Measurements from ENCODE around the gene ZBTB20.
"Not testable (repeated sequence)": the region's sequence is repeated elsewhere in the genome, so short reads cannot be mapped to it uniquely, and the experiment has no call there.

Gene ZBTB20

DNA sequence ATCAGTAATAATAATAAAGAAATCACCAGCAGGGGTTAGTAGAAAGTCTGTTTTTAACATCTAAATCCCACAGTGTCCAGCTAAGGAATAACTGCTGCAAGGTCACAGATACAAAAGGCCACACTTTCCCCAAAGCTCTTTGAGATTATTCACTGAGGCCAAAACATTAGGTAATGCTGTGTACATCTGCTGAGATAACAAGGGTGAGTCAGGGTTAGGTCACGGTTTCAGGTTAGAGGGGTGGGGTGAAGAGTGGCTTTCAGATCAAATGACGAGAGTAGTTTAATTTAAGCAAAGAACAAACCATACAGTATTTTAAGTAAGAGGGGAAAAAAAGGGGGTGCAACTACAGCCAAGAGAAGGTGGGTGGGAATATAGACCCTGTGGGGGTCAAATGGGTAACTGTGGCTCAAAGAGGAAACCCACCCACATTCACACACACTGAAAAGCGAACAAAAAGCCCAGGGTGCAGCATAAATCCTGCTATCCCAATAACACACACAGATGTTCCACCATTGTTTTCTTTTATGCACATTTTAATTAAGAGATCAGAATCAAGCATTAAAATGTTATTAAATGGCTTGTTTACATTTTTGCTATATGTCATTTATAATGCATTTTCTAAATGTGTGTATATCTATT lies 440.4 kb downstream of the ZBTB20 start:
- peak; percentile 23 to 48 for DNase-seq

DNA sequence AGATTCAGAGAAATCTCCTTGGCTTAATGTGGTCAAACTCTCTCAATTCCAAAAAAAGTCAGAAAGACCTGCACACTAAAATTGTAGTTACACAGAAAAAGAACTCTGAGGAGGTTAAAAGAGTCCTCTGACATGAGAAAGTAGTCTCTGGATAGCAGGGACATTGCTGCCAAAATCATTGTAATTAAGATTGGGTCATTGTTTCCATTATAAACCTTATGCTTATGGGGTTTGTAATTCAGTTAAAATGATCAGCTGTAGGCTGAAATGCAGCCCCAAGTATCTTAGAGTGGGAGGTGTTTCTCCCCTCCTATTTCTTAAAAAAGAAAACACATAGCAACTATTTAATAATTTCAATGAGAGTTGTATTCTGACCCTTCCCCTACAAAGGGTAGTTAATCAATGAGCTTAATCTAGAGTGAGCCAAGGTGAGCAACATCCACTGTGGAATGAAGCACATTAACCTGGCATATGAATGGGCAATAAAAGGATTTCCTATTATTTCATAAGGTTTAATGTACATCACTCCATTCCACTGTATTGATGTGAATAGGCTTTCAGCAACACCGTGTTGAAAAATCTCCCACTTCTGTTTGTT lies 446.4 kb downstream of the ZBTB20 start:
- no peak for DNase-seq

DNA sequence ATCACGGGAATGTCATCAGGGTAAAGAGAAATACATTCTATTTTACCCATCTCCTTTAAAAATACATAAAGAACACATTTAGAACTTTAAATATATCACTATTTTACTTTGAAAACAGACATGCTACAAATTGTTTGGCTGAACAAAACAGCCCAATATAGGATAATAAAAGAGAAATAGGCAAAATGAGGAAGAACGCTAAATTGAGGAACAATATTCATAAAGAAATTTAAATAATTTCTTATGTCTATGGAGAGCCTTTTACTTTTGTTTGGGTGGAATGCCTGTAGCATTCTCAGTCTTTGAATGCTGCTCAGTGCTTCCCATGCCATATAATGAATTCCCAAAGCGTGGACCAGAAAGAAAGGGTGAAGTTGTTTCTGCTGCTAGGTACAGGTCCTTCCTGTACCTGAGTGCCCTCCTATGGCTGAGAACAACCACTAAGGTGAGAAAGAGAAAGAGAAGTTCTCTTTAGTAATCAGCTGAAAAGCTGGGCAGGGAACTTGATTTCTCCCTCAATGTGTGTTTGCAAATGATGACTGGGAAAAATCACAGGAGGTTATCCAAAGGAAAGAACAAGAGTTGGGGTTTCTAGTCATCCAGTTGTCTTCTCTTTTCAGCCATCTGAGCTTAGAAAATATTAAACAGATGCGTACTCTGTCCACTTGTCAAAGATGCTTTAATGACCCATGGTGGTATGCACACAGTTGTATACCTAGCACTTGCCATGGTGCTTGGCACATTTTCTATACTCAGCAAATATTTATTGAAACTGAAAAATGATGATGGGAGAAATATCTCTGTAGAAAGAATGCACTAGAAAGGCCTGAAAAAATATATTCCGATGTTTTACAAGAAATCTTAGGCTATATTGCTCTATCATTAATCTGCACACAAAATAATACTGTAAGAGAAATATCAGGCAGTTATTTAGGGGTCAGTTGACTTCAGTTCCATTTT lies 448.7 kb downstream of the ZBTB20 start:
- no peak for DNase-seq

DNA sequence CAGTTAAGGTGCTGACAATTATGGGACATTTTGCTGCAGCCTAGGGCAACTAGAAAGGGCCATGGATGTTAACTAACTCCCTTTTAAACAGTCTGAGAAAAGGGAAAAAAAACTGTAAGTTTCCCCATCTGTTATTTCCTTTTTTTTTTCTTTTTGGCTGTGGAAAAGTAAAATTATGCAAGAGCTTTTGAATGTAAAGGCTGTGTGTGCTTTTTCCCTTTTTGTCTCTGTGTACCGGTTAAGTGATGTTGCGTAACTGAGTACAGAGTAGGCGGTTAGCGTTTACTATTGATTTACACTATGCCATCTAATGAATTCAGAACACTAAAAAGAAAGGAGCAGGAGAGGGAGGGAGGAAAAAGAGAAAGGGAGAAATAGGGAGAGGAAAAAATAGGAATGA lies 449.7 kb downstream of the ZBTB20 start:
- DNase-seq = no peak

DNA sequence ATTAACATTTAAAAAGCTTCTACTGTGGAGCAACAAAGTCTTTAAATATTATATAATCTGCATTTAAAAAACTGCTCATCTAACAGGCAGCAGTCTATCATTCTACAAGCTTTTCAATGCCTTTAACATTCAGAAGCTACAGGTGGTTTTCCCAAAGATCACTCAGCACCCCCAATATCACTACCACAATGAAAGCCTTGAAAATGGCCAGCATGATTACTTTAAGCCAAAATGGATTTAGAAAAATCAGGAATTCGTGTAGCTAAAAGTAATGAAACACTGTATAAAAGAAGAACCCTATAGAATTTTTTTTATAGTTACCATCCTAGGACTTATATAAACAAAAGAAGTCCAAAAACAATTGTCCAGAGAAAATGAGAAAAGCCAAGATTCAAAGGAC lies 452.8 kb downstream of the ZBTB20 start:
- no peak for DNase-seq

DNA sequence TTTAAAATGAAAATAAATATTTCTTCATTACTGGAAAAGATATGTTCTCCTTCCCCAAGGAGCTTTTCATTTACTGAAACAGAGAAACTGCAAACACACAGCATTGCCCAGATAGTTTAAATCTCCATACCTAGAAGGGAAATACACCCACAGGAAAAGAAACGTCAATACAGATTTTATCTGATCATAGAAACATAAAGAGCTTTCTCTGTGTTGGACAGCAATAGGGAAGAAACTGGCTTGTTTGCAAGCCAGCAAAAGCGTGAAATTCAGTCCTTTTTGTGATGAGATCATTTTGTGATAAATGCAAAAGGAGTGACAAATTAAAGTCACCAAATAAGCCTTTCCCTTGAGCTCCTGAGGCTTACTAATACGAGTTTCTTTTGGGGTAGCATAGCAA lies 455.2 kb downstream of the ZBTB20 start:
- no peak for DNase-seq

DNA sequence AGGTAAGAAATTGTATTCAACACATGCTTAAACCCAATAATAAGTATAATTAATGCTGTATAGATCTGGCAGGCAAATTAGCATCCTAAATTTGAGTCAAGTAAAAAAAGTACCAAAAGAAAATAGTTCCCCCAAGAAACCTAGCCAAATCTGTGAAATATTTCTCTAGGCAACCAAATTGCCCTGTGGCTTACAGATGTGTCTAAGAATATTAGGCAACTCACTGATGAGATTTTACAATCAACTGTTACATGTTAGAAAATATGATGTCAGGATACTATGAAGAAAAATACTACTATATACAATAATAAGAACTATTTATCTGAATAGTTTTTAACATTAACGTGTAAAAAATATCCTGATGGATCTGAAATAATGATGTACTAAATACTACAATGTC lies 456.2 kb downstream of the ZBTB20 start:
- DNase-seq = no peak

DNA sequence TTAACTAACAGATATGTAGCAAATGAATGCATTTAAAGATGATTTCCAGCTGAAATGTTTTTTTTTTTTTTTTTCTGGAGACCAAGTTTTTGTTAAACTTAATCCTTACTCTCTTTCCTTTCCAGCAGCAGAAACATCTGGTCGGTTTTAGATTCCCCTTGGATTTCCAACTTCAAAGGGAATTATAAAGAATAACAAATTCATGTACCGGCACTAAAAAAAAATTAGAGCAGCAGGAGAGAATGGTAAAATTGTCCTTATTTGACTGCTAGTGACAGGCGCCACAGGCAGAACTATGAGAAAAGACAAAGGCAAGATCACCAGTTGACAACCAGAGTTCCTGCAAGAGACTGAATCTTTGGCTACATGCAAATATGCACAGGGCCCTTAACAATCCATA lies 459.9 kb downstream of the ZBTB20 start:
- DNase-seq = no peak

DNA sequence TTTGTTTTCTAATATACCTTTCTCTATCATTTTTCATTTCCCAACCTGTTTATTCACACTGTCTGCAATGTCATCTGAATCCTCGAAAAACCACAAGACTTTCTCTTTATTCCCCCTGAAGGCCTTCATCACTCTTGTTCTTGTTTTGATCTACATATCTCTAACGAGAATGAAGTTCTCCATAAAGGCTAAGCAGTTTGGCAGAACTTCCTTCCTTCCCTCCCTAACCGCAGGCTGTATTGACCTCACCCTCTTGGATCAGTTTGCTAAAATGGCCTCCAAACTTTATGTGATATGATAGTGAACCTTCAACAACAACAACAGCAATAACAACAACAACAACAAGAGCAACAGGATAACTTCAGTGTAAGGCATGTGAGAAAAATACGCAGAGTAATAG lies 460.5 kb downstream of the ZBTB20 start:
- no peak for DNase-seq

DNA sequence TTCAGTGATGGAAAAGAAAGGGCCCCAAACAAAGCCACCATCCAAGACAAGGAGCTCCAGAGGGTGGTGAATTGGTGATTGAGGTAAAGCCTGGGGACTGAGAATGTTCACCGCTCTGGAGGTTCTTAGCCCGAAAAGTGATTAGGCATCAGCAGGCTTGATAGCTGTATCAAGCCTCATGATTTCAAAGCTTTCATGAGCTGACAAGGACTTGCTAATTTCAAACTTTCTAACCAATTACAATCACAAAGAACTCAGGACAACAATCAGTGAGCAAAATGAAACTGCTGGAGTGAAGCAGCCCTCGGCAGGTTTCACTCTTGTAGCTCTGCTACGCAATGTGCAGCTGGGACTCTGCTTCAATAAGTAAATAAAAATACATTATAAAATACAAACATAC lies 461.9 kb downstream of the ZBTB20 start:
- no peak for DNase-seq

DNA sequence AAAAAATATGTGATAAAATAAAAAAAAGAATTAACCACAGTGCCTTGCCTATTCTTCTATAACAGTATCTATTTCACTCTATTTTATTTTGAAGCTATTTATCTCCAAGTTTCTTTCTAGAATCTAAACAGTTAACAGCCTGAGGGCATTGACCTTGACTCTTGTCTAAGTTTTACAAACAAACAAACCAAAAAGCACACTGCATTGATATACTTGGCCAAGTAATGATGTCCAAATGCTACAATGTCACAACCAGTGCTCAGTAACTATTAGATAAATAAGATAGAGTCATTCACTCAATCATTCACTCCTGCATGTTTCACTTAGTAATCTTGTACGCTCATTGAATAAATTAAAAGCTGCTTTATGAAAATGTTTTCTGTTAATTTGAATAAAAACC lies 466.8 kb downstream of the ZBTB20 start:
- DNase-seq = no peak

DNA sequence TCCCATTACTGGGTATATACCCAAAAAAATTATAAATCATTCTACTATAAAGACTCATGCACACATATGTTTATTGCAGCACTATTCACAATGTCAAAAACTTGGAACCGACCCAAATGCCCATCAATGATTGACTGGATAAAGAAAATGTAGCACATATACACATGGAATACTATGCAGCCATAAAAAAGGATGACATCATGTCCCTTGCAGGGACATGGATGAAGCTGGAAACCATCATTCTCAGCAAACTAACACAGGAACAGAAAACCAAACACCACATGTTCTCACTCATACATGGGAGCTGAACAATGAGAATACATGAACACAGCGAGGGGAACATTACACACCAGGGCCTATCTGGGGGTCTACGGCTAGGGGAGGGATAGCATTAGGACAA lies 467.3 kb downstream of the ZBTB20 start:
- not testable (repeated sequence) for DNase-seq

DNA sequence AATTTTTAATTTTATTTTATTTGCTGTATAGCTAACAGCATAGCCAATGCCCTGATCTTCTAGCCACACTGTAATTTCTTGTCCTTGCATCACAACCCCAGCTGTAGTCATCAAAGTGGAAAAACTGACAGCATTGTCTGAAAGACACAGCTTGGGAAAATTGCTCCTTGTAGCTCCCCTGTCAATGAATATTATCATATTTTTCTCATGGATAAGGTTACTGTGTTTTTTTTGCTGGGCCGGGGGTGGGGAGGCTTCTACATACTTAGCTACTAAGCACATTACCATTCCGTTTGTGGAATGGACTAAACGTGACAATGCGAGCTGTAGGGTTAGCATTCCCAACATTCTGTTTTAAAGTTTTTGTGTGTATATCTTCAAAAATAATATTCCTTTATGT lies 472.0 kb downstream of the ZBTB20 start:
- no peak for DNase-seq

DNA sequence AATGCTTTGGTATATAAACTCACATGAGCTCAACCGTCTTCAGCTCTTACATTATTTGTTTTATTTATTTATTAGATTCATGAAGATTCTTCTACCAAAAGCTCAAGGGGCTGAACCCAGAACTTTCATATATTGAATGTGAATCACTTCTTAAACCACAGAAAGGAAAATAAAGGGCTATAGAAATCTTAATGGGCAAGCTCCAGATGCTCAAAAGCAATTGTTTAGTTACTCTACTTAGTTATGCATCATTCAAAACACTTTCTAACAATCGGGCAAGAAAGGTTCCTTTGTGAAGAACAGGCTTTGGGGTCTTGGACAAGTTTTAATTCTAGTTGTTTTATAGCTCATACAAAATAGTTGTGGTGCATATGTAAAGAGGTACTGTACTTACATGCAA lies 473.1 kb downstream of the ZBTB20 start:
- DNase-seq = no peak

DNA sequence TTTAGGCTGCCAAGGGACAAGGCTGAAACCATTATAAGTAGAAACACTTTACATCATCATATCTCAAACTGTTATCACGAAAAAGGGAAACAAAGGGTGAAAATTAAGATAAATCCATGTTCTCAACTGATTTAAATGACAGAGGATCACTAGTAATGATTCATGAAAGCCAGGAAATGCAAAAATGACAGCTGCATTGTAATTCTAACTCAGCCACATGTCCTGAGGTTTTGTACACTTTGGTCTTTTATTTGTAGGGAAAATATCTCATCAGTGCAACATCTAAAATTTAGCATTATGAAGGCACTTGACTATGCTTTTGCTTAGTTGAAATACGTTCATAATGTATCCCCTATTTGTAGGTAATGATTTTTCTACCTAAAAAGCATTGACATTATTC lies 473.6 kb downstream of the ZBTB20 start:
- DNase-seq = no peak

DNA sequence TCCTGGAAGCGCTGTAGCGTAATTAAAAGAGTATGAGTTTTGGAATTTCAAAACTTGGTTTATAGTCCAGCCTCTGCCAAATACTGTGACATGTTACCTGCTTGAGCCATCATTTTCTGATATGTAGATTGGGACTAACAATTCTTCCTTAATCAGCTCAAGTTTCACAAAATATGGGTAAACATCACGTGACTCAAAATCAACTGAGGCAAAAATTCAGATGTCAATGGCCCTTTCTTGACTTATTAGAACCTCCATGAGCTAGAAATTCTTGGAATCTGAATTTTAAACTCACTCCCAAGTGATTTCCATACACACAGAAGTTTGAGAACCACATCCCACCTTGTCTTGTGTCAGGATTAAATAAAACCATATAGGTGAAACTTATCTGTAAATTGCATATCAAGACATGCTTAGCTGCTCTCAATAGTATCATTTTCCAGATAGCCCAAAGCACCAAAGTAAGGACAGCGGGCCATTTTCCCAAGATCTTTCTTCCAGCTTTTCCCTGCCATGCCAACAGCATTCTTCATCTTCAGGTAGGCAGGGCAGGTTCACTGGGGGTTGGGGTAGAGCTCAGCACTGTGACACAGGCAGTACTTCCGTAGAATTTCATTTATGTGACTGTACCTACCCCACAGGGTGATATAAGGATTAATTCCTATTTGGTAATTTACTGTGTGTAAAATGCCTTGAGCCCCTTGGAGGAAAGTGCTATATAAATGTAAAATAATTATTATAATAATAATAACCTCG lies 474.2 kb downstream of the ZBTB20 start:
- no peak for DNase-seq

DNA sequence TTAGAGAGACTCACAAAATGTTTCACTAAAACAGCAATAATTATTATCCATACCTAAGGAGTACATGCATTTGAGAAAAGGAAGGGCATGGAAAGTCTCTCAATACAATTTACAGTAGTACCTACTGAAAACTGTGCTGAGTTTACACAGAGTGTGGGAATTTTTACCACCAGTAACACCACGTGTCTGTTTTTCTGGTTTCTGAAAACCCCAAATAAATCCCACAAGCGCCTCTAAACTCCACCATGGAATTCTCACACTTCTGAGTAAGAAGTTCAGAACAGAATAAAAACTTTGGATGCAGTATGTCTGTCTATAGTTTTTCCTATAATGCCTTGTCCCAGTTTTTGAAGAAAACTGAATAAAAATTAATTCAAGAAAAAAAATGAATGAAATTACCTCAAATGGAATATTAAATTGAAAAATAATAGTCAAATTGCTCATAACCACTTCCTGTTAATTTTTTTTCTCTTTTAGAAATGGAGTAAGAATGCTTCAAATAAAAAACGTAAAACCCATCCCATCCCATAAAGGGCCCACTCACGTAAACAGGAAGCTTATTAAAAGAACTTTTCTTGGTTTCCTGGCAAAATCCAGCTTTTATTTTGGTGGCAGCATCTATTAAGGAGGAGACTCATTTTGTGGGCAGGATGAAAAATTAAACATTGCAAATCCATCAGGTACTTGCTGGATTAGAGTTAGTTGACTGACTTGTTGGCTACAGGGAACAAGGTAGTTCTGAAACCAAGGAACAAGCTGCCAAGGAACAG lies 475.2 kb downstream of the ZBTB20 start:
- no peak for DNase-seq

DNA sequence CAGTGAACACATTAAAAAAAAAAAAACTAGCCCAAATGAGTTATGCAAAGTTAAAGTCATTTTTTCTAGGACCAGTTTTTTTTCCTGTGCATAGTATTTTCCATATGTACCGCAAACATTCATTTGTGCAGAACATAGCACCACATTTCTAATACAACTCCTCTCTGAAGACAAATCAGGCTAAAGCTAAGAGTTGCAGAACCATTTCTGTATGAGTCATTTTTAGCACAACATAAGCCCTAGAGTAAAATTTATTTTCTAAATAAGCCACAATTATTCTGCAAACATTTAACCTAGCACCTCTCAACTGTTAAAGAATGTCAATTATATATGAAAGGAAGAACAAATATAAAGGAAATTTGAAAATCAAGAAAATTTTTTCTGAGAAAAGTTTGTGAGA lies 477.5 kb downstream of the ZBTB20 start:
- no peak for DNase-seq

DNA sequence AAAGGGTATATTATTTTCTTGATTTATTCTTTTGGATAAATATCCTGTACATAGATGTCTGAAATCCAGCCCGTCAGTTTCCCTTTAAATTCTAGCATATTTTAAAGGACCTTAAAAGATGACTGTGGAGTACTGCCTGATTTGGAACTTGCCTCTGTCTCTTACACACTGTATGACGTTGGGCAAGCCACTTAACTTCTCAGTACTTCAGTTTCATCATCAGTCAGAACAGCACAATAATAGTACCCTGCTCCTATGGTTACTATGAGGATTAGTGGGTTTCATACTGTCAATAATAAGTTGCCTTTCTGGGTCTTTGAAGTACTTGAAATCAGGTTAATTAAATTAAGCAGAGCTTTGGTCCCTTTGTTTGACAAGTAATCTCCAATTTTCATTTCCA lies 479.0 kb downstream of the ZBTB20 start:
- no peak for DNase-seq

DNA sequence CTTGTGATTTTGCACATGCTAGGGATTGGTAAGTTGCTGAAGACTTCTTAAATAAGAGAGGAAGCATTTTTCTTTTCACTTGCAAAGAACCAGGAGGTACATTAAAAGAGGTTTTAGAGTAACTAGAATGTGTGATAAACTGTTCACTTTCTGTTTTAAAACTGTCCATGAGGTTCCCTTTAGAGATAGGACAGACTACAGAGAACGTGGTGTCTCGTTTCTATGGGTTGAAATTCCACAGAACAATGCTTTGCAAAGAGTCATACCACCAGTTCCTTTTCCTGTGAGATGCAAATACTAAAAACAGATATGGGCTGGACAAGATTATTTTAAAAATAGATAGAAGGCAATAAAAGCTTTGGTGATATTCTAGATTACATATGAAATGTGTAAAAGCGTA lies 480.5 kb downstream of the ZBTB20 start:
- DNase-seq = no peak

DNA sequence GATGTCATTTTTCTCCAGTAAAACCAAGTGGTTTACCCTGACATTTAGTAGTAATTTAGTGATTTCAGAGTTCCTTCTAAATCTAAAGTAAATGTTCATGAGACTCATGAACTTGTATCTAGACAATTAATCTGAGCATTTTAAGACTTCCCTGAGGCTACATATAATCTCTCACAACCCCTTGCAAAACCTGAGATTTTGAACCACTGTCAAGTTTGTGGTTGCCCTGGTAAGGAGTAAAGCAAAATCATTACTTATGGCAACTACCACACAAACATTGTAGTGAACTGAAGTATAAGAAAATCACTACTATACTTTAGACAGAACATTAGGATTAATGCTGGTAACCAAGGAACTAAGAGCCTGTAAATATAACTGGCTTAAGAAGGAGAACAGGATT lies 483.1 kb downstream of the ZBTB20 start:
- no peak for DNase-seq

DNA sequence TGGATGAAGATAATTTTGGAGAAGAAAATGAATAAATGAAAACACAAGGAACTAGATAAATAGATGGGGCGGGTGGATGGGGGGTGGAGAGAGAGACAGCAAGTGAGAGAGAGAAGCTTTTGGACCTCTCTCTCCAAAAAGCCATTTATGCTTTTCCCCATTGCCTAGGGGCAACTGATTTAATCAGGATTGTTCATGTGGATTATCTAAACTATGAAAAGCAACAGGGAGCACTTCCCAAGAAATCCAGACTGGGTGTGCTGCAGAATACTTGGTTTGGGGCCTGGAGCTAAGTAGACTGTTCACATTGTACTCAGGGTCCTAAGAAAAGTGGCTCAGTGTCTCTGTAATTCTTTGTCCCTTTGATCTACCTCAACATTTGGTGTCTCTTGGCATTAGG lies 486.3 kb downstream of the ZBTB20 start:
- DNase-seq = no peak

DNA sequence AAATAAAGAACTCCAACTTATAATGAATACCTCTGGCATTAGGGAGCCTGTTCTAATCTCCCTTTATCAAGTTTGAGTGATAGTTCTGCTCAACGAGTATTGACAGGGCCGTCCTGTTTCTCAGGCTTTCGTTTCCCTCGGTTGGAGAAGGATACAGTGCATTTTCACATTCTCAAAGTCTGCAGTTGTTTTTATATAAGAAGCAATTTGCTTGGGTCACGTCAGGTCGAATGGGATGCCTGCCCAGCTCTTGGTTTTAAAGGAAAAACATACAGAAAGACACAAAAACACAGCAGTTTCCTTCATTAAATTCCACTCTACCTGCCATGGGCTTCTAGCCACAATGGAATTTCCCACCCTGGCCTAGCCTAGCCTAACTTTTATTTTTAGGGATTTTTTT lies 487.0 kb downstream of the ZBTB20 start:
- DNase-seq = no peak
